MM.1S (cell line): ENCODE data around the gene EML1.

Source experiments
- DNase-seq: peaks from one replicate; pipeline ENCODE4 v3.0.0-alpha.2; 2015
- H2AFZ ChIP-seq: fragments of 300-600 bp; sonication (generic); 2 replicates; pipeline ENCODE4 v1.6.0; 2016; ENCODE audit warnings: antibody characterized with exemption, low read length
- H3F3A ChIP-seq: fragments of 300-600 bp; sonication (generic); 2 replicates; pipeline ENCODE4 v1.6.1; 2016; ENCODE audit warnings: mild to moderate bottlenecking, antibody characterized with exemption, low read length, moderate library complexity, mixed read lengths; ENCODE audit not compliant: insufficient read depth
- H3K27ac ChIP-seq: fragments of 300-600 bp; sonication (generic); 2 replicates; pipeline ENCODE4 v1.5.1; 2016; ENCODE audit warnings: mild to moderate bottlenecking, low read length
- H3K27me3 ChIP-seq: fragments of 300-600 bp; sonication (generic); replicated peaks from 2 replicates; pipeline ENCODE4 v1.6.0; 2016; ENCODE audit warnings: low read length; ENCODE audit not compliant: insufficient read depth
- H3K36me3 ChIP-seq: fragments of 300-600 bp; sonication (generic); replicated peaks from 2 replicates; pipeline ENCODE4 v1.6.1; 2016; ENCODE audit warnings: mild to moderate bottlenecking, low read length, mixed read lengths; ENCODE audit not compliant: insufficient read depth
- H3K4me1 ChIP-seq: fragments of 300-600 bp; sonication (generic); 2 replicates; pipeline ENCODE4 v1.6.1; 2016; ENCODE audit warnings: low read length, mixed read lengths
- H3K4me2 ChIP-seq: fragments of 300-600 bp; sonication (generic); 2 replicates; pipeline ENCODE4 v1.6.0; 2016; ENCODE audit warnings: low read depth, low read length
- H3K4me3 ChIP-seq: fragments of 300-600 bp; sonication (generic); 2 replicates; pipeline ENCODE4 v1.5.1; 2016; ENCODE audit warnings: low read length, mixed read lengths
- H3K79me2 ChIP-seq: fragments of 300-600 bp; sonication (generic); 2 replicates; pipeline ENCODE4 v1.6.1; 2016; ENCODE audit warnings: mixed run types, low read length, mixed read lengths
- H3K9ac ChIP-seq: fragments of 300-600 bp; sonication (generic); 2 replicates; pipeline ENCODE4 v1.6.1; 2016; ENCODE audit warnings: low read length, mixed read lengths
- H3K9me2 ChIP-seq: fragments of 300-600 bp; sonication (generic); replicated peaks from 2 replicates; pipeline ENCODE4 v1.6.1; 2016; ENCODE audit warnings: mild to moderate bottlenecking, low read length, mixed read lengths; ENCODE audit not compliant: insufficient read depth
- H3K9me3 ChIP-seq: fragments of 300-600 bp; sonication (generic); replicated peaks from 2 replicates; pipeline ENCODE4 v1.6.1; 2016; ENCODE audit warnings: mild to moderate bottlenecking, low read length, mixed read lengths; ENCODE audit not compliant: insufficient read depth
- H4K20me1 ChIP-seq: fragments of 300-600 bp; sonication (generic); 2 replicates; pipeline ENCODE4 v1.6.1; 2016; ENCODE audit warnings: mild to moderate bottlenecking, low read length, moderate library complexity, mixed read lengths; ENCODE audit not compliant: insufficient read depth
- CTCF ChIP-seq: fragments of 300-600 bp; sonication (generic); IDR thresholded peaks from 2 replicates; pipeline ENCODE4 v1.5.1; 2016; ENCODE audit warnings: antibody characterized with exemption, low read length, mixed read lengths
- EZH2 ChIP-seq: fragments of 300-600 bp; sonication (generic); optimal IDR thresholded peaks from 2 replicates; pipeline ENCODE3; 2017; ENCODE audit warnings: low read depth, mild to moderate bottlenecking, antibody characterized with exemption, low read length, mixed read lengths
- EZH2phosphoT487 ChIP-seq: fragments of 300-600 bp; sonication (generic); IDR thresholded peaks from 2 replicates; pipeline ENCODE4 v1.6.1; 2018; ENCODE audit warnings: antibody characterized with exemption, low read length

Gene EML1

GRCh38 chr14:99785426-99785825 lies 7.8 kb upstream of the EML1 start:
- no peak for DNase-seq
- no peak overlapping the region for H3K4me3 ChIP-seq
- no peaks in the 10 kb centered on the region for H3K9me3 ChIP-seq
- peaks cover 4% of the 10 kb centered on the region; the same call in 1 of the 2 replicates for H3K4me1 ChIP-seq
- H3F3A ChIP-seq, result no peaks in the 10 kb centered on the region
- H3K27ac ChIP-seq, result no peak overlapping the region
- H3K27me3 ChIP-seq, result no peaks in the 10 kb centered on the region
- H3K4me2 ChIP-seq, result no peak overlapping the region
- H4K20me1 ChIP-seq, result no peaks in the 10 kb centered on the region
- H3K79me2 ChIP-seq, result no peaks in the 10 kb centered on the region
- H3K9ac ChIP-seq, result no peak overlapping the region
- no peaks in the 10 kb centered on the region for H3K9me2 ChIP-seq
- H2AFZ ChIP-seq, result no peak overlapping the region
- no peak for TF ChIP-seq EZH2phosphoT487
- no peak for TF ChIP-seq EZH2
- TF ChIP-seq CTCF, result no peak
- H3K36me3 ChIP-seq, result no peaks in the 10 kb centered on the region

- H3K9me3 ChIP-seq, result no peaks in the 10 kb centered on the region
- DNase-seq, result no peak
- no peak overlapping the region for H3K4me2 ChIP-seq
- H3K9me2 ChIP-seq, result no peaks in the 10 kb centered on the region
- TF ChIP-seq EZH2, result no peak
- no peak for TF ChIP-seq CTCF
- no peak for TF ChIP-seq EZH2phosphoT487
- H3F3A ChIP-seq, result no peaks in the 10 kb centered on the region
- H3K4me3 ChIP-seq, result no peak overlapping the region
- peaks cover 4% of the 10 kb centered on the region; the same call in 1 of the 2 replicates for H3K4me1 ChIP-seq
- no peak overlapping the region for H2AFZ ChIP-seq
- no peak overlapping the region for H3K9ac ChIP-seq
- no peaks in the 10 kb centered on the region for H3K79me2 ChIP-seq
- no peaks in the 10 kb centered on the region for H3K36me3 ChIP-seq
- H3K27me3 ChIP-seq, result no peaks in the 10 kb centered on the region
- no peak overlapping the region for H3K27ac ChIP-seq
- H4K20me1 ChIP-seq, result no peaks in the 10 kb centered on the region
Measured at GRCh38 chr14:99786511-99786989, 6.7 kb upstream of the EML1 start.

- Histone ChIP-seq H3K79me2 (no peaks in the 10 kb centered on the region), H3K4me3 (no peak overlapping the region), H3K4me2 (no peak overlapping the region), H3K9me2 (no peaks in the 10 kb centered on the region), H4K20me1 (no peaks in the 10 kb centered on the region), H3K27me3 (no peaks in the 10 kb centered on the region), H3F3A (no peaks in the 10 kb centered on the region), H3K36me3 (no peaks in the 10 kb centered on the region), H3K9me3 (no peaks in the 10 kb centered on the region), H2AFZ (no peak overlapping the region), H3K27ac (no peak overlapping the region), H3K4me1 (peaks cover 4% of the 10 kb centered on the region; the same call in 1 of the 2 replicates), H3K9ac (no peak overlapping the region)
- TF ChIP-seq EZH2, result no peak
- TF ChIP-seq EZH2phosphoT487, result no peak
- TF ChIP-seq CTCF, result no peak
- DNase-seq, result no peak
Measured at GRCh38 chr14:99788713-99789112, 4.5 kb upstream of the EML1 start.
